HFFc6 (cell line): Measurements from ENCODE around the gene CDRT4. TPM values are rescaled to one million over a fixed set of nuclear protein-coding genes. Genes with fewer than 3 reads are reported as not detected.
"Not testable (repeated sequence)": the region's sequence is repeated elsewhere in the genome, so short reads cannot be mapped to it uniquely, and the experiment has no call there.

Source experiments
- DNase-seq: peaks from one replicate; pipeline ENCODE4 v3.0.0-alpha.2; 2018
- H3K27ac Mint-ChIP-seq: 2 replicates; pipeline ENCODE4 v1.8.0; 2020; ENCODE audit warnings: mild to moderate bottlenecking, mixed read lengths
- H3K27me3 Mint-ChIP-seq: 2 replicates; pipeline ENCODE4 v1.8.0; 2021; ENCODE audit warnings: mild to moderate bottlenecking, moderate library complexity, mixed read lengths; ENCODE audit not compliant: insufficient read depth
- H3K36me3 Mint-ChIP-seq: 2 replicates; pipeline ENCODE4 v1.8.0; 2021; ENCODE audit warnings: low read depth, mixed read lengths
- H3K4me1 Mint-ChIP-seq: 2 replicates; pipeline ENCODE4 v1.8.0; 2020; ENCODE audit warnings: low read depth, mixed read lengths
- H3K4me3 Mint-ChIP-seq: 2 replicates; pipeline ENCODE4 v1.8.0; 2020; ENCODE audit warnings: mild to moderate bottlenecking, moderate library complexity, mixed read lengths
- H3K9me3 Mint-ChIP-seq: 2 replicates; pipeline ENCODE4 v1.8.0; 2020; ENCODE audit warnings: mild to moderate bottlenecking, mixed read lengths
- CTCF ChIP-seq: fragments of 200-600 bp; sonication (generic); IDR thresholded peaks from 2 replicates; pipeline ENCODE4 v1.5.0; 2021; ENCODE audit warnings: antibody characterized with exemption, mild to moderate bottlenecking
- total RNA-seq, 6 experiments: library from RNA; stranded (reverse); fragmentation: NEBNext Ultra II Directional; extraction: Animal tissue kit (Norgen Biotek cat#: 25700); gene quantifications; 2 replicates in 1 of 6; 3 replicates in 5 of 6; pipeline ENCODE4 v1.2.3, GENCODE V29; 2021

The CDRT4 gene
- total RNA-seq, 6 experiments from 2014 or later: 0.60 to 2.5 (median 1.3) TPM

GRCh38 chr17:15507896-15508295 lies 40.5 kb upstream of the CDRT4 start:
- Mint-ChIP-seq H3K4me1 (peaks cover 52% of the 10 kb centered on the region), H3K36me3 (peaks cover 25% of the 10 kb centered on the region), H3K27ac (no peak overlapping the region), H3K27me3 (peaks cover 1% of the 10 kb centered on the region; the same call in 1 of the 2 replicates), H3K9me3 (peaks cover 5% of the 10 kb centered on the region; the same call in 1 of the 2 replicates), H3K4me3 (no peak overlapping the region)
- DNase-seq: no peak
- no peak for TF ChIP-seq CTCF

- H3K36me3 Mint-ChIP-seq: peaks cover 30% of the 10 kb centered on the region
- H3K27me3 Mint-ChIP-seq: peaks cover 1% of the 10 kb centered on the region; the same call in 1 of the 2 replicates
- no peak for TF ChIP-seq CTCF
- H3K4me3 Mint-ChIP-seq: no peak overlapping the region
- H3K4me1 Mint-ChIP-seq: peaks cover 53% of the 10 kb centered on the region
- DNase-seq: no peak
- peaks cover 5% of the 10 kb centered on the region; the same call in 1 of the 2 replicates for H3K9me3 Mint-ChIP-seq
- H3K27ac Mint-ChIP-seq: no peak overlapping the region
These were observed 39.6 kb upstream of the CDRT4 start for GRCh38 chr17:15507001-15507400.

GRCh38 chr17:15505708-15506107 lies 38.3 kb upstream of the CDRT4 start:
- peaks cover 31% of the 10 kb centered on the region for H3K36me3 Mint-ChIP-seq
- not testable (repeated sequence) for H3K27ac Mint-ChIP-seq, H3K27me3 Mint-ChIP-seq

GRCh38 chr17:15503731-15504130 lies 36.3 kb upstream of the CDRT4 start:
- no peak for TF ChIP-seq CTCF
- DNase-seq: no peak
- H3K27ac Mint-ChIP-seq: no peak overlapping the region
- H3K4me3 Mint-ChIP-seq: no peak overlapping the region
- peaks cover 27% of the 10 kb centered on the region for H3K36me3 Mint-ChIP-seq
- peaks cover 34% of the 10 kb centered on the region for H3K4me1 Mint-ChIP-seq
- H3K27me3 Mint-ChIP-seq: no peaks in the 10 kb centered on the region; the same call in 1 of the 2 replicates
- H3K9me3 Mint-ChIP-seq: no peaks in the 10 kb centered on the region

More at GRCh38 chr17:15505708-15506107, 38.3 kb upstream of the CDRT4 start:
- DNase-seq, H3K9me3 Mint-ChIP-seq, H3K4me3 Mint-ChIP-seq: not testable (repeated sequence)
- peaks cover 50% of the 10 kb centered on the region for H3K4me1 Mint-ChIP-seq

- Mint-ChIP-seq H3K4me3 (peak overlapping the region; percentile 86), H3K9me3 (no peaks in the 10 kb centered on the region), H3K4me1 (peaks cover 22% of the 10 kb centered on the region), H3K36me3 (peaks cover 22% of the 10 kb centered on the region), H3K27ac (peak overlapping the region; percentile 93), H3K27me3 (peaks cover 1% of the 10 kb centered on the region; the same call in 1 of the 2 replicates)
- peak; percentile 89 for TF ChIP-seq CTCF
- peak; percentile 90 for DNase-seq
These were observed 35.1 kb upstream of the CDRT4 start for GRCh38 chr17:15502369-15503112.

GRCh38 chr17:15501793-15502192 lies 34.4 kb upstream of the CDRT4 start:
- peak overlapping the region; percentile 86 for H3K4me3 Mint-ChIP-seq
- no peak for DNase-seq
- H3K36me3 Mint-ChIP-seq: peaks cover 21% of the 10 kb centered on the region
- no peaks in the 10 kb centered on the region for H3K9me3 Mint-ChIP-seq
- peaks cover 1% of the 10 kb centered on the region; the same call in 1 of the 2 replicates for H3K27me3 Mint-ChIP-seq
- H3K27ac Mint-ChIP-seq: peak overlapping the region; percentile 64; the same call in 1 of the 2 replicates
- H3K4me1 Mint-ChIP-seq: peaks cover 22% of the 10 kb centered on the region
- TF ChIP-seq CTCF: no peak
